ENCODE measurements around the gene SGCA. TPM values are rescaled to one million over a fixed set of nuclear protein-coding genes. Genes with fewer than 3 reads are reported as not detected.
A peak's percentile ranks its signal among the peaks of the same experiment; 100 is the strongest.

SGCA gene
- total RNA-seq, 6 experiments from 2014 or later, result 0.28 to 0.91 (median 0.76) TPM

DNA sequence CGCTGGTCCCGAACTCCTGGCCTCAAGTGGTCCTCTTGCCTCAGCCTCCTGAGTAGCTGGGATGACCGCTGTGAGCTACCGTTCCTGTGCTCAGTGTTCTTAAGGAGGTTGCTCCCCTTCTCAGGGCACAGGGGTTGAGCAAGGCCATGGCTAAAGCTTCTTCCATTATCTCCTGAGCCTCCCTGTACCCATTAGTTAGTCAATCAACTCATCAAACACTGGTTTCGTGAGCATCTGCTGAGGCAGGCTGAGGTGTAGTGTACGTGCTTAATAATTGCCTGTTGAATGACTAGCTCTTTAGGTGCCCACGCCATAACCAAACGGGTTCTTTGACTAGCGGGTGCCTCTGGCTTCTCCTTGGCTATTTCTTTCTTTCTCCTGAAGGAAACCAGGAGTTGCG, 11.7 kb downstream of the SGCA start:
- no peak for TF ChIP-seq CTCF (IDR thresholded peaks at IDR 0.05)
- Mint-ChIP-seq H3K4me3 (peak overlapping the region; percentile 73), H3K36me3 (ENCODE audit: low read depth) (peaks cover 42% of the 10 kb centered on the region), H3K9me3 (peaks cover 22% of the 10 kb centered on the region), H3K4me1 (ENCODE audit: low read depth) (peaks cover 90% of the 10 kb centered on the region), H3K27ac (peak overlapping the region; percentile 100), H3K27me3 (ENCODE audit: insufficient read depth) (peaks cover 73% of the 10 kb centered on the region)
- DNase-seq, result peak; percentile 33

GRCh38 chr17:50177983-50178834, 12.4 kb downstream of the SGCA start:
- Mint-ChIP-seq H3K4me1 (ENCODE audit: low read depth) (peaks cover 90% of the 10 kb centered on the region), H3K4me3 (peak overlapping the region; percentile 73), H3K27ac (peak overlapping the region; percentile 100), H3K36me3 (ENCODE audit: low read depth) (peaks cover 45% of the 10 kb centered on the region), H3K27me3 (ENCODE audit: insufficient read depth) (peaks cover 73% of the 10 kb centered on the region), H3K9me3 (peaks cover 18% of the 10 kb centered on the region)
- peak; percentile 82 for TF ChIP-seq CTCF (IDR thresholded peaks at IDR 0.05)
- peak; percentile 97 for DNase-seq

DNA sequence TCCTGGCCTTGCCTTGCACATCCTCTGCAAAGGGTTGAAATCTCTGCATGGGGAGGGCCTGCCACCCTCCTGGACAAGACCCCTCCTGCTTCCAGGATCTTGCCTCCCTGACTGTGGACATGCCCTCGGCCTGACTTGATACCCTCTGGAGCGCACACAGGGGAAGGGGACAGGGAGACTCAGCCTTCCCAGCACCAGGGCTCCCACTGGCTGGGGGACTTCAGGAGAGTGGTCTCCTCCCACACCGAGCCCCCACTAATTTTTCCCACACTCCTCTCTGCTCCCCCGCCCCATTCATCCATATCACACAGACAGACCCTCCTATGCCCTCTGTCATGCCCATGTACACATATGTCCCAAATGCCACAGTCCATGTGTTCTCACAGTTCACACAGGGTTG, 14.3 kb downstream of the SGCA start:
- Mint-ChIP-seq H3K9me3 (peaks cover 15% of the 10 kb centered on the region), H3K4me1 (ENCODE audit: low read depth) (peaks cover 95% of the 10 kb centered on the region), H3K36me3 (ENCODE audit: low read depth) (peaks cover 53% of the 10 kb centered on the region), H3K27ac (peak overlapping the region; percentile 100), H3K4me3 (peak overlapping the region; percentile 58), H3K27me3 (ENCODE audit: insufficient read depth) (peaks cover 80% of the 10 kb centered on the region)
- no peak for DNase-seq
- no peak for TF ChIP-seq CTCF (IDR thresholded peaks at IDR 0.05)

DNA sequence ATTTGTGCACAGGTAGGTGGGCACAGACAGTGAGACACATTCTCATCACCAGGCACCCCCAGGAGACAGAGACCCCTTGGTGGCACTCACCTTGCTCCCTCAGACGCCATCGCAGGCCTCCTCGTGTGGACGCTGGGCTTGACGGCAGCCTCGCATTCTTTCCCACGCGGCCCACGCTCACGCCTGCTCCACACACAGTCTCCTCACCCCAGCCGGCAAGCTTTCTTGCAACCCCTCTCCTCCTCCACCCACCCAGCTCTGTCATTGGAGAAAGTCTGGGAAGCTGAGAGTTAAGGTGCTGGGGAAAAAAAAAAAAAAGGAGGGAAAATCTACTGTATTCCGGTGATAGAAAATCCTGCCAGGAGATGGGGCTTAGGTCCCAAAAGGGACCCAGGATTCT, 14.8 kb downstream of the SGCA start:
- Mint-ChIP-seq H3K27ac (peak overlapping the region; percentile 100), H3K9me3 (peaks cover 13% of the 10 kb centered on the region), H3K4me3 (peak overlapping the region; percentile 50; the same call in 1 of the 2 replicates), H3K4me1 (ENCODE audit: low read depth) (peaks cover 98% of the 10 kb centered on the region), H3K36me3 (ENCODE audit: low read depth) (peaks cover 56% of the 10 kb centered on the region), H3K27me3 (ENCODE audit: insufficient read depth) (peaks cover 80% of the 10 kb centered on the region)
- no peak for DNase-seq
- TF ChIP-seq CTCF (IDR thresholded peaks at IDR 0.05), result no peak

- no peak for DNase-seq
- Mint-ChIP-seq H3K27me3 (ENCODE audit: insufficient read depth) (peaks cover 80% of the 10 kb centered on the region), H3K4me3 (peak overlapping the region; percentile 6; the same call in 1 of the 2 replicates), H3K9me3 (peaks cover 11% of the 10 kb centered on the region), H3K36me3 (ENCODE audit: low read depth) (peaks cover 56% of the 10 kb centered on the region), H3K4me1 (ENCODE audit: low read depth) (peaks cover 98% of the 10 kb centered on the region), H3K27ac (peak overlapping the region; percentile 100)
- no peak for TF ChIP-seq CTCF (IDR thresholded peaks at IDR 0.05)
Observed at GRCh38 chr17:50181144-50181543, 15.3 kb downstream of the SGCA start.

All from HFFc6 (cell line).